Measurements from ENCODE around the gene UTY.

UTY gene

DNA sequence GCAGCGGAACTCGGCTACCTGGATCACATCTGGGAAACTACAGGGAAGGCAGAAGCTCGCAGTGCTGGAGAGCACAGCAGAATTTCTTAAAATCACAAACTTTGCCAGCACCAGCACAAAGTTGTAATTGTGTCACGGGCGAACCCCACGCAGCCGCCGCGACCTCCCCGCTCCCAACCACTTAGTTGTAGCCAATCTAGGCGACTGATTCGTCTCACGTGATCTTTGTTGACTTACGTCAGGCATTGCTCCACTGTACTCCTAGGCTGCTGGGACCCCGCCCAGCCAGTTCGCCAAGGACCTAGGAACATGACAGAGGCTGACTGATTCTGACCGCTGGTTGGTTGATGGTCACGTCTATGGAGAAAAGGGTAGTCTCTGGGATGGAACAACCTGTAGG lies at the start of gene UTY:
Gene UTY (minus strand): TSS at position 206 of the 400 bp plus-strand sequence. CDS start 368 bp downstream, outside the sequence.
- DNase-seq (ENCODE audit: low spot score), result no peak

DNA sequence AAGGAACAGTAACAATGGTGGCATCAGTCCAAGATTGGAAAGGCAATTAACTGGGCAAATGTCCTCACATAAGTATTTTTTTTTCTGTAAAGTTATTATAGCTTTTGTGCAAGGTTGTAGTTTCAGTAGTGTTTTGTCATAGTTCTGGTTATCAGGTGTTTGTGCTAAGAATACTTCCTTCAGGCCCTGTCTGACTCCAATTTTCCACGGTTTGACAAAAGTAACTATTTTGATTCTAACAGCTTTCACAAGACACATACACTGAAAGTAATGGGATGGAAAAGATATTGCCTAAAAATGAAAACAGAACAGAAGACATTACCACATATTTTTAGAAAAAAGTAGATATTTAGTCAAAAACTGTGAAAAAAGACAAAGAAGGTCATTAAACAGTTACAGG lies 40.6 kb upstream of the UTY start:
- DNase-seq (ENCODE audit: low spot score), result no peak

DNA sequence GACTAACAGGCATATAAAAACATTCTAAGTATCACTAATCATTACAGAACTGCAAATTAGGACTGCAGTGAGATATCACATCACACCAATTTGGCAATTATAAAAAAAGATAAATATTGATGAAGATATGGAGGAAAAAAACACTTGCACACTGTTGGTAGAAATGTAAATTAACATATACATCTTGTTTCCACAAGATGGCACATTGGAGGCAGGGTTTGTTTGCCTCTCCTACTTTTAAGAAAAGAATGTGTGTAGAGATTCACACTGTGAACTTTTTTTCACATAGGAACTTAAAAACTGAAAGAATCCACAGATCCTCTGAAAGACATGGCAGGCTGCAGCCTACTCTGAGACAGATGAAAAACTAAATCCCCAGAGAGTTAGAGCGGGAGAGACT lies 21.4 kb upstream of the UTY start:
- DNase-seq (ENCODE audit: low spot score), result no peak

DNA sequence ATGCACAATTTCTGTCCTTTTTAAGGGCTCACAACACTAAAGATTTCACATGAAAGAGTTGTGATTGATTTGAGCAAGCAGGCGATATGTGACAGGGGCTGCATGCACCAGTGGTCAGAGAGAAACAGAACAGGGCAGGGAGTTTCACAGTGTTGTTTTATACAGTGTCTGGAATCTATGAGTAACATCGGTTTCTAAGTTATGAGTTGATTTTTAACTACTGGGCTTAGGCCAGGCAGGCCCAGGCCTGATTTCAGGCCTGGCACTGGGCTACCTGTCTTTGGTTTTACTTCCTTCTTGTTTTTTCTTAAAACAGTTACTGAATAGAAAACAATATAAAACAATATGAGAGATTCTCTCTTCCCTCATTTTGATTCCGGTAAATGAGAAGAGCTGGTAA lies 13.9 kb upstream of the UTY start:
- DNase-seq (ENCODE audit: low spot score), result no peak

DNA sequence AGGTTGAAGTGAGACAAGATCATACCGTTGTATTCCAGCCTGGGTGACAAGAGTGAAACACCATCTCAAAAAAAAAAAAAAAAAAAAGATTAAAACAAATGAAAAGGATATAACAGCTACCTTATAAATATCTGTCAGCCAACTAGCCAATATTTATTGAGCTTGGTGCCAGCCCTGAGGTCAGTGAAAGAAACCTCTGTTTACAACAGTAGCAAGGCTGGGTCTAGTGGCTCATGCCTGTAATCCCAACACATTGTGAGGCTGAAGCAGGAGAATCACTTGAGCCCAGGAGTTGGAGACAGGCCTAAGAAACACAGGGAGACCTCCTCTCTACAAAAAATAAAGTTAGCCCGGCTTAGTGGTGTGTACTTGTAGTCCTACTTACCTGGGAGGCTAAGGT lies 12.6 kb upstream of the UTY start:
- no peak for DNase-seq (ENCODE audit: low spot score)

DNA sequence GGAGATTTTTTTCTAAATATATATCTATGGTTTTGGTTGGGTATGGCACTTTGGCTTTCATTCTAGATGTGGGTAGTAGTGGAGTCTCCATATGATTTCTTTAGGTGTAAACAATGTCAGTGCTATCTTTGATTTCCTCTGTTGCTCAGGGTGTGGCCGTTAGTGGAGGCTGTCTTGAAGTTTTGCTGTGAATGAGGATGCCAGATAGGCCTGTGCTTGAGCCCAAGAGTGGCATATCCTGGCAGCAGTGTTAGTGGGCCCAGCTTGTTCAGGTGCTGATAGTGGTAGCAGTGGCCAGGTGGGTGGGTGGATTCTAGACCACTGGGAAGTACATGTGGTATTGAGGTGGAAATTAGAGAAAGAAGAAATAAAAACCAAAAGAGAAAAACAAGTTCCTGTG lies 8.9 kb upstream of the UTY start:
- DNase-seq (ENCODE audit: low spot score), result no peak

DNA sequence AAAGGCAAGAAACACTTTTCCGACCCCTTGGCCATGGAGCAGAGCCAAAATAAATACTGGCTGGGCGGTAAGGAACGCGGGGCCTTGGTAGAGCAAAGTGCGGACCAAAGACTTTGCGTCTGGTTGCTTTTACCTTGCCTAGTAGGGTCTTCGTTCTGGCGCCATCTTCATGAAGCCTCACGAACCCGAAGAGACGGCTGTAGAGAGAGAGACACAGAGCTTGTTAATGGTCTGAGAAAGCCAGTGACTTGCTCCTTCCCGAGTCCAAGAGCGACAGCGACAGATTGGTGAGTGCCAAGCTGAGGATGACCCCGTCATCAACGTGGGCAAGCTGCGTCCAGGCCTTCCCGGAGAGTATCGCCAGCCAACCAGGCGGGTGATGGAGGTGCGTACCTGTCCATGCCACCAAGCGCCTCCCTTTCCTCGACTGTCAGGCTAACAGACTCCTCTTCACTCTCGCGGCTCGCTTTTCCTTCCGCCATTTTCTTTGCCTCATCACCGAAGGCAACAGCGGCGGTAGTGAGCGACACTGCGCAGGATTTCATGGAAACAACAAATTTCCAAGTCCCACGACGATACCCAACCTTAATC lies 617 bp downstream of the UTY start:
- DNase-seq (ENCODE audit: low spot score), result no peak

DNA sequence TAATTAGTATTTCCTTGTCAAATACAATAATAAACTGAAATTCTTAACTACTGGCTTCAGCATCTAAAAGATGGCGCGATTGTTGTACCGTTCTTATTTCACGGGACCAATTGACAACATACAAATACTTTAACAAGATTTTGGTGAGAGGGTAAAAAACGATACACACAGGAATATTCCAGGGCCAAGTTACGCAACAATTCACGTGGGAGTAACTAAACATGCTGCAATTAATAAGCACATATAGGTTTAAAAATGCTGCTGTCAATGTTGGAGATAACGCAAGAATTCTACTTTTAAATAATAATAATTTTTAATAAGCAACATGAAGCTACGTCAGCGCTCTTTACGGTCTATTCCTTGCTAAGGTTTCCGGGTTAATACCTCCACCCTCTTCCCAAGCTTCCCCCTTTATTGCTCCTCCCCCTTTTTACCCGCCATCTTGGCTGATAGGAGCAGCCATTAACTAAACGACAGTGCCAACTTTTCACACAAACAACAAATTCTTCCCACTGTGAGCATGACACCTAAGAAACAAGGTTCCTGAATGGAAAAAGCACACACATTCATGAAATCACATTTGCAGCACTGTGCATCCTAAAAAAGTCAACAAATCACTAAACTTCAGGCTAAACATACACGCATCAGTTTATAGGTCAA lies 1.6 kb downstream of the UTY start:
- DNase-seq (ENCODE audit: low spot score), result no peak

DNA sequence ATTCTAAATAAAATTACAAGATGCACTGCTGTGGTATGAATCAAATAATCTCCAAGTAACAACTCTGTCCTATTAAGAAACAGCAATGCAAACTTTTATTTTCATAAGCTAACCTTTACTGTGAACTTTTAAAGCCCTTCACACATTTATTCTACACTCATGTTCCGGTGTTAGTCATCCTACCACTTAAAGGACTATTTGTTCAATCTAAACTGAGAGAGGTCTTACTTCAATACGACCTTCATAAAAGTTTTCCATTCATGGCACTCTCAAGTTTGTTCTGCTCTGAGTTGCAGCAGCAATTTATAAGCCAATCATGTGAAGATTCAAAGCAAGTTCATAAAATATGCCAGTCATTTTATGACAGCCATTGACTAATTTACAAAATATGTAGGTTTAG lies 4.8 kb downstream of the UTY start:
- no peak for DNase-seq (ENCODE audit: low spot score)

DNA sequence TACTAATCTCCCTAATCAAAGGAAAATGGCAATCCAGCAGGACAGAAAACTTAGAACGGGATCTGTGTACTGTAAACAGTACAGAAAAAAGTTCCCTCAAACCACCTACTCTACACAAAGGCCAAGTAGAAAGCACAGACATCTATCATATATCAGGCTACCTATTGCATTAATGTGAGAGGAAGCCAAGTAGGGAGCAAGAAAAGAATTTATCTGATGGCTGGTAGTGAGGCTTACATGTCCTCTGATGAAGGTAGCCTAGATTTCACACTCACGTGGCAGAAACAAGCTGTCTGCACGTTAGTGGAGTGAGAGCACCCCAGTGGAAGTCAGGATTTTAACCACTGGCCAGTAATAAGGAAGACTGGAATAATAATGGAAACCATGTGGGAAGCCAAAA lies 28.3 kb downstream of the UTY start:
- no peak for DNase-seq (ENCODE audit: low spot score)

DNA sequence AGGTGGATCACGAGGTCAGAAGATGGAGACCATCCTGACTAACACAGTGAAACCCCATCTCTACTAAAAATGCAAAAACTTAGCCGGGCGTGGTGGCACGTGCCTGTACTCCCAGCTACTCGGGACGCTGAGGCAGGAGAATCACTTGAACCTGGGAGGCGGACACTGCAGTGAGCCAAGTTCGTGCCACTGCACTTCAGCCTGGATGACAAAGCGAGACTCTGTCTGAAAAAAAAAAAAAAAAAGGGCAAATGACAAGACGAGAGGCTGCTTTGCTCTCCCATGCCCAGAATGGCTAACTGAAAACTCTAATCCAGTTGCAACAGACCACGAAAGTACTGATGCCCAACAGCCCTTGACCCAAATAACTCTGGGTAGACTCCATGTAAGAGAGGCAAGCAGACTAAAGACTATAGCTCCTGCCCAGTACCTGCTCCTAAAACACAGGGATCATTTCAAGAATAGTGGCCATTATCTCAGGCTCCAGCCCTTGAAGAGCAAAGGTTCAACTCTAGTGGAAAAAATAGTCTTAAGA lies 29.2 kb downstream of the UTY start:
- no peak for DNase-seq (ENCODE audit: low spot score)

DNA sequence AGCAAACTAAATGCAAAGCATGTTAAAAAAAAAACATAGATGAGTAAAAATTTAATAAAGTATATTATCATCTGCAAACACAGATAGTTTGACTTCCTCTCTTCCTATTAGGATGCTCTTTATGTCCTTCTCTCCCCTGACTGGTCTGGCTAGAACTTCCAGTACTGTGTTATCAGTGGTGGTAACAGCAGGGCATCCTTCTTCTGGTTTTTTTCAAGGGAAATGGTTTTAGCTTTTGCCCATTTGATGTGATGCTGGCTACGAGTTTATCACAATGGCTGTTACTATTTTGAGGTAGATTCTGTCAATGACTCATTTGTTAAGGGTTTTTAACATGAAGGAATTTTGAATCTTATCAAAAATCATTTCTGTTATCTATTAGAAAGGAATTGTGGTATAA lies 34.3 kb downstream of the UTY start:
- DNase-seq (ENCODE audit: low spot score), result no peak

DNA sequence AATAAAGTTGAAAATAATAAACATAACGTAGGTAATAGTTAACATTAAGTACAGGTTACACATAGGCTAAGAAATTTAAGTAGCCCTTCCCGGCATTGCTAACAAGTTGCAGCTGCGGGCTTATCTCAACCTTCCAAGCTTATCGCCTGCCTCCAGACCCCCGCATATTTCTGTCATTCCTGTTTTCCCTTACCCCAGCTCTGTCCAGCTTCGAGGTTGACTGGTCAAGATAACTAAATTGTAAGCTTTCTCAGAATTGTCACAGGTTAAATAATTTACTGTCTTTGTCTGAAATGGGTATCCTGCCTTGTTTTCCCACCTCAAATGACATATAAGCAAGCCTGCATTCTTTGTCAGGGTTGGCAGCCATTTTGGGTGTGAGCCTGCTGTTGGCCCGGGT lies 36.7 kb downstream of the UTY start:
- DNase-seq (ENCODE audit: low spot score), result no peak

DNA sequence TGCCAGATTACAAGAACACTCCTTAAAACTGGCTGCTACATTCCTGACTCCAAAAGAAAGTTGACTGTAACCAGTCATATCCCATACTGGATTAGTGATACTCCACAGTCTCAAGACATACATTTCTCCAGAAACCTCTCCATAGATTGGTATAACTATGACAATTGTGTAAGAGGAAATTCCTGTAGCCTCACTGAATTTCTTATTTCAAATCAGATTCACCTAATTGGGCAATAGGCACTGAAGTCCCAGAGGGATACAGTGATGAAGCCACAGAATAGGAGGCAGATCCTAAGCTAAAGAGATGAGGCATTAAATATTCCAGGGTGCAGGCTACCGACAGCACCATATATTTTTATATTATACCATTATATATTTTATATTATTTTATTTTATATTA lies 39.0 kb downstream of the UTY start:
- DNase-seq (ENCODE audit: low spot score), result no peak

DNA sequence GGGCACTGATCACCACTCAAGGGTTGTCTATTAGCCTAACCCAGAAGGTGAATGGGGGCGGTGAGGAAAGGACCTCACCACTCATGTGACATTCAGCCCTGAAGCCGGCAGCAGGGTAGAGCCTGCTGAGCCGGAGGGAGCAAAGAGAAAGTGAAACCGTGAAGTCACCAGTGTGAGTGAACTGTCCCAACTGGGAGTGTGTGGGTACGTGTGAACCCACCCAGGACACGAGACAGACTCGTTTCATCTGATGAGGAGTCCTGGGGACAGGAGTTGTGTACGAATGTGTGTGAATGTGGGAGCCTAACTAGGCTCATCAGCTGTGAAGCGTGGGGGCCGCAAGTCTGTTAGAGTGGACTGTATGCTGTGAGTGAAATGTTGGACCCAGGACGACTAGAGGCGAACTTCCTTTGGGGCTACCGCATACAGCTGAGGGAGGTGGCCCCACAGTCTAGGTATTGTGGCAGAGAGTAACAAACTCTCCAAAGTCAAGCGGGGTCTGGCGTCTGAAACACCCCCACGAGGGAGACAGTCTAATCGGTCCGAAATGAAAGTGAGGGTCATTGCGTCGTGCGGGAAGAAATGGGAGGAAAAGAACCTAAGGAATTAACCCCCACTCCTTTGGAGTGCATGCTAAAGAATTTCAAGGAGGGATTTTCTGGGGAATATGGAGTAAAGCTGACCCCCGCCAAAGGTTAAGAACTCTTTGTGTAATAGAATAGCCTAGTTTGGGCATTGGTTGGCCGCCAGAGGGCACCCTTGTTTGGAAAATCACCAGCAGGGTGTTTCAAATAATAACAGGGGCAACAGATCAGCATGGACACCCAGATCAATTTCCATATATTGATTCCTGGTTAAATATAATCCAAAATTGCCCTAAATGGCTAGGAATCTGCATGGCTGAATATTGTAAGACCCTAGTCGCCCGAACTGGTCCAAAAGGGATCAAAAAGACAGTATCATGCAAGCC lies 43.6 kb downstream of the UTY start:
- no peak for DNase-seq (ENCODE audit: low spot score)

DNA sequence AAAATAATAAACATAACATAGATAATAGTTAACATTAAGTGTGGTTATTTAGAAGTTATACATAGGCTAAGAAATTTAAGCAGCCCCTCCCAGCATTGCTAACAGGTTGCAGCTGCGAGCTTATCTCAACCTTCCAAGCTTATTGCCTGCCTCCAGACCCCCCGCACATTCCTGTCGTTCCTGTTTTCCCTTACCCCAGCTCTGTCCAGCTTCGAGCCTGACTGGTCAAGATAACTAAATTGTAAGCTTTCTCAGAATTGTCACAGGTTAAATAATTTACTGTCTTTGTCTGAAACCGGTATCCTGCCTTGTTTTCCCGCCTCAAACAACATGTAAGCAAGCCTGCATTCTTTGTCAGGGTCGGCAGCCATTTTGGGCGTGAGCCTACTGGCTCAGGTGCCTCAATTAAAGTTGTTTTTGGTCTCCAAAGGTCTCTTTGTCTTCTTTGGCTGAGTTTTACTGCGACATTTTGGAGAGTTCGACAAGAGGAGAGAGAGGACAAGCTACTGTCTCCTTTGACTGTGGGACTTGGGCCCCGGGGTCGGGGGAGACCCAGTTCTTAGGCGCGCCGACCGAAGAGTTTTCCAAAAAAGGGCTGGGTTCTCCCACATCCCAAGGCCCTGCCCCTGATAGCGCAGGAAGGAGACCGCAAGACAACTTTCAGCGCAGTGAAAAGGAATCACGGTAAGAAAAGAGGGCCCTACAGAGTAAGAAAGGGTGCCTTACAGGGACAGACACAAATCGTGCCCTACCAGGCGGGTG lies 44.4 kb downstream of the UTY start:
- no peak for DNase-seq (ENCODE audit: low spot score)

DNA sequence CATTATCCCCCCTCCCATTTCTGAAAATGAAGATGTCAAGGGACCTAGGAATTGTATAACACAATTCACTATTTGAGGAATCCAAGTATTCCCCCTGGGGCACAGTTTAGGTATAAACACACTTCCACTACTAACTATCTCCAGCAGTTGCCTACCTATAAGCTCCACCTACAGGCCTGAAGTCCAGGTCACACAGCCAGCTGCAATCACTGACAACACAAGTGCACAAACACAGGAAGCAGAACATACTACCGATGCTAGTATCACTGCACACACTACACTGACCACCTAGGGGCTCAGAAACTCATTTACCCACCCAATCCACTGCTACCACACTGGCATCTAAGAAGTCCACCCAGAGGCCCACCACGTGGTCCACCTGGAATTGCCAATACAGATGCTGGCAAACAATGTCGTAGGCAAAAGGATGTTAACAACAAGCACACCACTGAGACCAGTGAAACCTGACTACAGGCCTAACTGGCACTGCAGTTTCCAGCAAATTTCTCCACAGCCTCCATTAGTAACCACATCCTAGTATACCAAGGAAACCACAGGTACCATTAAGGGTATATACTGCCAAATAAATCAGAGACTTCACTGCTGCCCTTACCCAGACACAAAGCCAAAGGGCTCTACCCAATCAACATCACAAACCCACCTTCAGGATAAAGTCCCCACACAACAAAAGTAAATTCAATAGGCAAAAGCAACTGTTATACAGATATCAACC lies 47.4 kb downstream of the UTY start:
- no peak for DNase-seq (ENCODE audit: low spot score)

DNA sequence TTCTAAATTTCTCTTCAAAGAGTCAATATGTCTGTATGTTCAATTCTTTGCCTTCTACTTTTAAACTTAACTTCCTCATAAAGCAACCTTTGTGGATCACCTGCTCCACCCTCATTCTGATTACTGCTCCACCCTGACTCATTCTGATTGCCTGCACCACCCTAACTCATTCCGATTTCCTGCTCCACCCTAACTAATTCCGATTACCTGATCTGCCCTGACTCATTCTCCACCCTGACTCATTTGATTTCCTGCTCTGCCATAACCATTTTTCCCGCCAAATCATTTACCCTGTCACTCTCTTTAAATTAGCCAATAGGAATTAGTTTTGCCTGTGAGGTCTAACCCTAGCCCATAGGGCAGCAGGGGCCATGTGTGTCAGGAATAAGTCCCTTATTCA lies 50.3 kb downstream of the UTY start:
- DNase-seq (ENCODE audit: low spot score), result no peak

DNA sequence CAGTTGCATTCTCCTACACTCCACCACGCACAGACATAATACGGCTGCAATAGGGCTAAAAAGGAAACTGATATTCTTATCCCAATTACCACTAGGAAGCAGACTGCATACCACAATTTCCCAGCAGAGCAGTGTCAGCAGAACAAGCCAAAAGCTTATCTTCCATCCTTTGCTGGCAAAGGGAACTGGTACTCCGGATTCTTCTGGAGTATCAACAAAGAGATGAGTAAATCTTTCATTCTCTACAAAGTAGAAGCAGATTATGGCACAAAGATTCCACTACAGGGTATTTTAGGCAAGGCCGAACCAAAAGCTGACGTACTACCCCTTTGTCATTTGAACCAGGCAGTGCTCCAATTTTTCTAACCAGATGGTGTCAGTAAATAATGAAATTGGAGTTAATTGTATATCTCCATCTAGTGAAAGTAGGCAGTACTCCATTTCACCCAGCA lies 56.5 kb downstream of the UTY start:
- DNase-seq (ENCODE audit: low spot score), result no peak

DNA sequence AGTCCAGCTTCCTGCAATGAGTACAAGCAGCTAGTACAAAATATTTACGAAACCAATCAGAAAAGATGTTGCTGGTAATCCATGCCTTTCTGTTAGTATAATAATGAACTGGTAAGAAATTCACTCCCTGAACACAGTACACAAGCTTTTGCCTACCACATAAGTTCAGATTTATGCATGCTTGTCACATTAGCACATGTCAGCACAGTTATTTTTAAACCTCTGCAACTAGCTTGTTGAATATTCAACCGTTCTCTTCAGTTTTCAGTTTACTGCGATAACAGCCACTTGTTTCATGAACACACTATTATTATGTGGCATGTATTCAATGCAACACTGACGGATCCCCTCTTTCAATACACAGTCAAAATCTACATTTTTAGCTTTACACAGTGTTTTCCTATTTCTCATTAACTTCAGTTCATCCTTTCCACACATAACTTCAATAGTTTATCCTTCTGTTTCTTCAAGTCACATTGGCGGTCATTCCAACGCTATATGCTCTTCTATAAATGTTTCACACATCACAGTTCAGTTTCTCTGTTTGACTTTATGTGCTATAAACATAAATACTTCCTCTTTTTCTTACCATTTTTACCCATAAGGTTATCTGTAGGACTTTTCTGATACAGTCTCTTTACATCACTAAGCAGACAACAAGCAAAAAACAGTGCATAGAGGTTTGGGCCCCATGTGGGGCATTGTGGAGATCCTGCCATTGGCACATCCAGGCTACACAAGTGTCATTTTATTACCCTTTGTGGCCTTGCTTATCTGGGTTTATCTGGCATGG lies 62.8 kb downstream of the UTY start:
- DNase-seq (ENCODE audit: low spot score), result no peak

Measured in AG08395 (cell line).